Panc1 (cell line): ENCODE data around the gene C4orf51. TPM values are rescaled to one million over a fixed set of nuclear protein-coding genes. Genes with fewer than 3 reads are reported as not detected.

Source experiments
- ATAC-seq: fragments of 200-7000 bp; cut with Tn5 transposase; 2 replicates; pipeline ENCODE4 v1.9.1; 2020; ENCODE audit warnings: mild to moderate bottlenecking, moderate library complexity
- BruUV-seq: library from RNA; stranded (reverse); fragments of 400-500 nt; replicated peaks from 2 replicates; lab custom pipeline; 2021; lab: Mats Ljungman, UMichigan
- CTCF ChIA-PET: fragments of 300-600 bp; sonication (Branson Sonifier 250); formaldehyde crosslinking; loops from one replicate; lab custom pipeline; 2022; ENCODE audit warnings: antibody characterized with exemption; lab: Charles Lee
- POLR2A ChIA-PET: fragments of 300-600 bp; sonication (Branson Sonifier 250); formaldehyde crosslinking; loops from one replicate; lab custom pipeline; 2022; ENCODE audit warnings: antibody characterized with exemption; lab: Charles Lee
- DNase-seq: peaks from one replicate; pipeline ENCODE4 v3.0.0-alpha.2; 2010; ENCODE audit warnings: low read depth, low spot score
- H3K27ac ChIP-seq: 2 replicates; pipeline ENCODE4 v1.5.1; 2011; ENCODE audit warnings: mild to moderate bottlenecking, low read length, inconsistent platforms
- H3K27me3 ChIP-seq: fragments of 200-500 bp; sonication (Bioruptor generic); 2 replicates; pipeline ENCODE4 v1.6.0; 2014; ENCODE audit warnings: low read length, inconsistent platforms; ENCODE audit not compliant: control insufficient read depth, insufficient read depth
- H3K36me3 ChIP-seq: fragments of 200-500 bp; sonication (Bioruptor generic); 2 replicates; pipeline ENCODE4 v1.5.1; 2014; ENCODE audit warnings: inconsistent platforms, mild to moderate bottlenecking, low read length, moderate library complexity; ENCODE audit not compliant: control insufficient read depth, insufficient read depth
- H3K4me1 ChIP-seq: 2 replicates; pipeline ENCODE4 v1.5.1; 2011; ENCODE audit warnings: inconsistent platforms, mild to moderate bottlenecking, low read length, moderate library complexity; ENCODE audit not compliant: control insufficient read depth, insufficient read depth
- H3K4me3 ChIP-seq, 2 experiments: 2 replicates each; pipeline ENCODE4 v1.5.1; 2011 to 2012; ENCODE audit warnings: low read depth in 2 of 2, low read length in 2 of 2, mild to moderate bottlenecking in 2 of 2, inconsistent platforms in 1 of 2, moderate library complexity in 1 of 2
- H3K9me3 ChIP-seq: fragments of 200-500 bp; sonication (Bioruptor generic); 2 replicates; pipeline ENCODE4 v1.5.1; 2014; ENCODE audit warnings: low read depth, mild to moderate bottlenecking, inconsistent platforms, low read length, moderate library complexity; ENCODE audit not compliant: control insufficient read depth, insufficient read depth
- CTCF ChIP-seq: fragments of 450-650 bp; IDR thresholded peaks from 2 replicates; pipeline ENCODE4 v1.5.1; 2017; ENCODE audit warnings: mild to moderate bottlenecking
- POLR2AphosphoS5 ChIP-seq: IDR thresholded peaks from 2 replicates; pipeline ENCODE4 v1.6.1; 2012; ENCODE audit warnings: mild to moderate bottlenecking, low read depth, low read length, moderate library complexity
- REST ChIP-seq, 2 experiments: IDR thresholded peaks; 2 replicates each; pipeline ENCODE4 v1.6.1; 2011 to 2012; ENCODE audit warnings: low read depth in 2 of 2, control low read depth in 1 of 2, low read length in 1 of 2, mild to moderate bottlenecking in 1 of 2, moderate library complexity in 1 of 2; ENCODE audit not compliant: insufficient read depth in 1 of 2
- SIN3A ChIP-seq: IDR thresholded peaks from 2 replicates; pipeline ENCODE4 v1.6.1; 2012; ENCODE audit warnings: low read depth, mild to moderate bottlenecking, low read length, moderate library complexity, borderline replicate concordance; ENCODE audit not compliant: insufficient read depth
- TCF7L2 ChIP-seq: IDR thresholded peaks from 2 replicates; pipeline ENCODE4 v1.6.1; 2011; ENCODE audit warnings: mild to moderate bottlenecking, low read depth, low read length, inconsistent platforms
- in situ Hi-C: cut with HindIII; loops from 2 replicates; pipeline ENCODE4 v1.10.0; 2016; ENCODE audit warnings: low sequenced_read_pairs, low pct_unique_long_range_greater_than_20kb
- intact Hi-C: fragments of 100-400 bp; cut with micrococcal nuclease; formaldehyde crosslinking; loops from one replicate; pipeline ENCODE4 v1.10.0; 2022; ENCODE audit not compliant: unreplicated experiment
- total RNA-seq: library from RNA; stranded (reverse); gene quantifications from one replicate; pipeline ENCODE4 v1.2.1, GENCODE V29; 2021; ENCODE audit not compliant: unreplicated experiment

Gene C4orf51
- total RNA-seq, 1 experiment from 2014 or later, result not detected

GRCh38 chr4:145739845-145740244, 59.9 kb downstream of the C4orf51 start:
- ATAC-seq, result no peak
- CTCF ChIA-PET, result no interaction called here

GRCh38 chr4:145740806-145741205, 60.9 kb downstream of the C4orf51 start:
- in situ Hi-C loops (no loop called here), intact Hi-C loops (no loop called here)
- H3K27ac ChIP-seq, result no peak overlapping the region
- TF ChIP-seq TCF7L2 (no peak), POLR2AphosphoS5 (no peak), CTCF (no peak), SIN3A (no peak), REST (IDR thresholded peaks at IDR 0.05; ENCODE audit: insufficient read depth in 1 of 2, low read depth in 2 of 2, low read length in 1 of 2) (no peak)
- H3K4me3 ChIP-seq, result no peak overlapping the region
- POLR2A ChIA-PET, result no interaction called here
- DNase-seq (no peak), ATAC-seq (no peak)
- no peaks in the 10 kb centered on the region for H3K4me1 ChIP-seq
- CTCF ChIA-PET, result no interaction called here
- no TSS peak for BruUV-seq
- H3K36me3 ChIP-seq, result no peaks in the 10 kb centered on the region
- no peaks in the 10 kb centered on the region for H3K27me3 ChIP-seq
- no peaks in the 10 kb centered on the region for H3K9me3 ChIP-seq

More at GRCh38 chr4:145739845-145740244, 59.9 kb downstream of the C4orf51 start:
- Histone ChIP-seq H3K4me3 (no peak overlapping the region), H3K27me3 (no peaks in the 10 kb centered on the region), H3K9me3 (no peaks in the 10 kb centered on the region), H3K27ac (no peak overlapping the region), H3K36me3 (no peaks in the 10 kb centered on the region), H3K4me1 (no peaks in the 10 kb centered on the region)
- BruUV-seq, result no TSS peak
- in situ Hi-C loops (no loop called here), intact Hi-C loops (no loop called here)
- POLR2A ChIA-PET, result no interaction called here
- TF ChIP-seq POLR2AphosphoS5 (no peak), REST (IDR thresholded peaks at IDR 0.05; ENCODE audit: insufficient read depth in 1 of 2, low read depth in 2 of 2, low read length in 1 of 2) (no peak), TCF7L2 (no peak), CTCF (no peak)
- no peak for DNase-seq
